Esophagus mucosa (tissue), 1 donor: ENCODE results near the gene MEIS1. TPM values are rescaled to one million over a fixed set of nuclear protein-coding genes. Genes with fewer than 3 reads are reported as not detected.

Source experiments
- ATAC-seq: fragments of 200-7000 bp; cut with Tn5 transposase; one replicate; pipeline ENCODE4 v1.9.1; 2020
- total RNA-seq: library from RNA; stranded (reverse); gene quantifications from one replicate; pipeline ENCODE4 v1.2.4, GENCODE V29; 2023
- donor health status: DM: yes; HTN: yes; CAD: no.

MEIS1 gene
- total RNA-seq, 1 donor from 2014 or later = 31.8 TPM

GRCh38 chr2:66582987-66583880 lies 148.3 kb downstream of the MEIS1 start:
- ATAC-seq = no peak

DNA sequence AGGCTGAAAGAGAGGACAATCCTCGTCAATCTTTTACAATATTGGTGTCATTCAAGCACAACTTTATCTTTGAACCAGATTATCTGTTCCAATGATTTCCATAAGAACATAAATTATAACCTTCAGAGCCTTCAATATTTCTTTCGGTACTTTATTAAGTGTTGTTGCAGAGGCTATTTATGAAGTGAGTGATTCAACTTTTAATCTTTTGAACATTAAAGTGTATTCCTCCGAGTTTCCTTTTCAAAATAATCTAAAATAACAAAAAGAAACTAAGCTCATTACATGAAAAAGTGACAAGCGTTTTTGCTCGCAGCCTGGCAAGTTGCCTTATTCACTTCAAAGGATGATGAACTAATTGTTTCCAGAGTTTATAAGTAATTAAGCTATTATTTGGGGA lies 149.0 kb downstream of the MEIS1 start:
- ATAC-seq = no peak

GRCh38 chr2:66585587-66585986 lies 150.7 kb downstream of the MEIS1 start:
- ATAC-seq = no peak

DNA sequence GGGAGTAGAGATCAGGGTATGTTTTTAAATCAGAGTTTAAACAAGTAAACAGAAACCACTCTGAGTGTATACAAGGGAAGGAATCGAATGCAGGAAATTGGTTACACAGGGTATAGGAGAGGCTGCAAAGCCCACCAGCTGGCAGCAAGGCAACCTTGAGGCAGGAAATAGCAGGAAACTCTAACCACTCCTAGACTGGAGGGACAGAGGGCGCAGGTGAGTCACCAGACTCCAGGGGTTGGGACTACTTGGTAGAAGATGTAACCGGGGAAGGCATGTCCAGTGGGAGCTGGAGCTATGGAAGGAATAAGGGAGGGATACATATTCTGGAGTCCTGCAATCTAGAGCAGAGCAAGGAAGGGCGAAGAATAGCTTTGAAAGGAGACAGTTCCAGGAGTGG lies 152.3 kb downstream of the MEIS1 start:
- no peak for ATAC-seq

DNA sequence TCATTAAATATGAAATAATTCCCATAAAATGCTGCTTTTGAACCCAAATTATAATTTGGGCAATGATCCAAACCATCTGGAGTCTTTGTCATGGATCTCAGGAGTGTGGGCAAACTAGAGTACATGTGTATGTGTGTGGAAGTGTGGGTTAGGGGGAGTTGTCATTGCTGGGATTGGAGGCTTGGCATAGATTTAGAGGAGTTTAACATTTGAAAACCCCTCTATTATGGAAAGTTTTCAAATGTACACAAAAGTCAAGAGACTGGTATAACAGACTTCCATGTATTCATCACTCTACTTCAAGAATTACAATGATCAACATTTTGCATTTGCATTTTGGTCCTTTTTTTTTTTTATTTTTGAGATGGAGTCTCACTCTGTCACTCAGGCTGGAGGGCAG lies 159.1 kb downstream of the MEIS1 start:
- ATAC-seq = no peak

DNA sequence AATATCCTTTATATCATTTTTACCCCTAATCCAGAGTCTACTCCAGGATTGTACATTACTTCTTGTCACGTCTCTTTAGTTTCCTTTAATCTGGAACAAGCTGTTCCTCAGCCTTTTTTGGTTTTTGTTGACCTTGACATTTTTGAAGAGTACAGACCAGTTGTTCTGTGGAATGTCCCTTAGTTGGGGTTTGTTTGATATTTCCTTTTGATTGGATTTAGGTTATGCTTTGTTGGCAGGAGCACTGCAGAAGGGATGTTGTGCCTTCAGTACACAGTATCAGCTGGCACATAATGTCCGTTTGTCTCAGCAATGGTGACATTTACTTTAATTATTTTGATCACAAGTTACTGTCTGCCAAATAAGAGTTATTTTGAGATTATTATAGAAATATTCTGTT lies 160.6 kb downstream of the MEIS1 start:
- no peak for ATAC-seq

DNA sequence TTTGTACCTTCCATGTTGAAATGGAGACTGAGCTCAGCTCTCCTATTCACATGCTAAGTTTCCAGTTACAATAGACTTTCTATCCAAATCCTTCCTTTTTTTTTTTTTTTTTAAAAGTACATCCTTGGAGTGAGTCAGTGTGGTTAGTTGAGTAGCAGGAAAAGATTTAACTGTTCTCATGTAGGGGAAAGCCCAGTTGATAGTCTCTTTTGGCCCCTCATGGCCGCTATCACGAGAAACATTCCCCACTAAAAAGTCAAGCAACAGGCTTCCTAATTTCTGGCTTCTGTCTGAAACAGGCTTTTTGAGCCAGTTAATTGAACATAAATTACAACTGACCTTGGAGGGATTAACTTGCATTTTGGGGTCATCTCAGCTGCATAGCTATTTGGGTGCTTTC lies 161.3 kb downstream of the MEIS1 start:
- no peak for ATAC-seq

GRCh38 chr2:66601624-66602023 lies 166.7 kb downstream of the MEIS1 start:
- no peak for ATAC-seq

DNA sequence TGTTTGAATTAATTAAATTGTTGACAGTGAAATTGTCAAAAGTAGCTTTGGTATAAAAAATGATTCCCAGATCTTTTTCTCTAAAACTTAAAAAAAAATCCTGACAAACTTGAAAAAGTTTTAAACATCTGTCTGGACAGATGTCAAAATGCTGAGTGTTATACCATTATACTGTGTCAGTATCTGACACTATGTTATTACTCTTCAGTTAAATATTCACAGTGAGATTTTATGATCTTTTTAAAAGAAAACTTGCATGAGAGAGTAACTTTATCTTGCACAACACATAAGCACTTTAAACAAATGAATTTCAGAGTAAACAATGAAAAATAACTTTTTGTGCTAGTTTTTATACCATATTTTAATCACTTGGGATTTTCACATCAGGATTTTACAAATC lies 167.4 kb downstream of the MEIS1 start:
- no peak for ATAC-seq

DNA sequence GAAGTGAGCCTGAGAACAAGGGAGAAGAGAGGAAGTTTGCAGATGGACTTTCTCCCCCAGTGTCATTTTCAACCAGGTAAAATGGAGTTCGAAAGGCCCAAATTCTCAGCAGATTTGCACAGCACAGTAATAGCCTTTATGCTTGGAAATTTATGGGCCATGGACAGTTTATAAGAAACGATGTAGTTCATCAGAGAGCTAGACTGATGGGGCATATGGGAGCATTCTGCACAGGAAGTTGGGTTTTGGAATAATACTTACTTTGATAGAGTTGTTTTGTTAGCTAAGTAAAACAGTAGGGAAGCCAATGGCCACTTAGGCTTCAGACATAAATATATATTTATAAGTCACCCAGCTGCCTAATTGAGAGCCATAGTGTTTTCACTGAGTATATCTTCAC lies 169.4 kb downstream of the MEIS1 start:
- no peak for ATAC-seq

DNA sequence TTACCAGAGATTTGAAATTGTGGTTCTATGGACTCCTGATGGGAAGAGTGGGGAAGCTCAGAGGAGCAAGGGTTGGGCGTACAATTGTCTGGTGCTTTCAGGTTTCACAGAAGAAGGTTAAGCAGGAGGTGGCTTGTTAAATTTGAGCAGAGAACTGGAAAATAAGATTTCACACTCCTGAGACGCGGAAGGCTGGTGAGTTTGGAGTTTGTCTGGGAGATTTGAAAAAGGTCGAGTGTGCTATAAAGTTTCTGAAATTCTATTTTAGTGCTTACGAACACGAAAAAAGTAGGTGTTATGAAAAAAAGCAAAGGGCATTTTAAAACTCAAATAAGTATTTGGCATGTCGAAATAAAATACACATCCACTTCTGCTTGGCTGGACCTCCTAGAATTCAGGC lies 170.1 kb downstream of the MEIS1 start:
- no peak for ATAC-seq

DNA sequence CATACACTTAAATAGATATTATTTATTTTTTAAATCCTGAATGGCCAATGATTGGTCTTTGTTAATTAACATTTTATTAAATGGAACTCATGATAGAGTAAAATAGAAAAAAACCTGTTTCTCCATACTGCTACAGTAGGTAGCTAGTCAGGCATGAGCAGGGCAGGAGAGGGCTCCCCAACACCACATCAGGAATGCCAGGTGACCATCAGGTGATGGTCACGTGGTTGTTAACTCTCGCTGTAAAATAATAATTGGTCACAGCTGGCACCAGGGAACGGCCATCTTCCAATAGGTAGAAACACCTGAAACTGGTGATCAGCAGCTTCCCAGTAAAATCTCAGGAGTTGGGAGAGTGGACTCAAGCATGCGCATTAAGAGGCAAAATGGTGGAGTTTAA lies 172.2 kb downstream of the MEIS1 start:
- ATAC-seq = no peak
